HEK293 (cell line): Measurements from ENCODE around the gene ACBD3.

Experiments used
- EGR2 ChIP-seq: fragments of 450-650 bp; formaldehyde crosslinking; IDR thresholded peaks from 2 replicates; pipeline ENCODE4 v1.5.1; 2016; ENCODE audit warnings: low read depth, missing biosample characterization, missing genetic modification characterization
- KLF7 ChIP-seq: fragments of 450-650 bp; formaldehyde crosslinking; IDR thresholded peaks from 2 replicates; pipeline ENCODE4 v1.5.1; 2016; ENCODE audit warnings: missing biosample characterization, missing genetic modification characterization, borderline replicate concordance
- MZF1 ChIP-seq: fragments of 450-650 bp; formaldehyde crosslinking; IDR thresholded peaks from 2 replicates; pipeline ENCODE4 v1.5.1; 2017; ENCODE audit warnings: missing biosample characterization, missing genetic modification characterization, borderline replicate concordance
- ZNF121 ChIP-seq: fragments of 450-650 bp; formaldehyde crosslinking; IDR thresholded peaks from 2 replicates; pipeline ENCODE4 v1.5.1; 2016; ENCODE audit warnings: missing biosample characterization, missing genetic modification characterization
- ZNF211 ChIP-seq: fragments of 450-650 bp; formaldehyde crosslinking; IDR thresholded peaks from 2 replicates; pipeline ENCODE4 v1.5.1; 2016; ENCODE audit warnings: low read depth, missing biosample characterization, missing genetic modification characterization
- ZNF324 ChIP-seq: fragments of 450-650 bp; formaldehyde crosslinking; IDR thresholded peaks from 2 replicates; pipeline ENCODE4 v1.5.1; 2016; ENCODE audit warnings: missing biosample characterization, missing genetic modification characterization
- ZNF660 ChIP-seq: fragments of 450-650 bp; IDR thresholded peaks from 2 replicates; pipeline ENCODE4 v1.5.1; 2018; ENCODE audit warnings: missing biosample characterization, mild to moderate bottlenecking, missing genetic modification characterization
- ZNF768 ChIP-seq: fragments of 450-650 bp; formaldehyde crosslinking; IDR thresholded peaks from 2 replicates; pipeline ENCODE4 v1.5.1; 2018; ENCODE audit warnings: missing biosample characterization, mild to moderate bottlenecking, missing genetic modification characterization
- ZSCAN23 ChIP-seq: fragments of 450-650 bp; formaldehyde crosslinking; IDR thresholded peaks from 2 replicates; pipeline ENCODE4 v1.5.1; 2016; ENCODE audit warnings: missing biosample characterization, missing genetic modification characterization
- TF ChIP-seq, protein P1 (sequence below): fragments of 450-650 bp; formaldehyde crosslinking; IDR thresholded peaks from 2 replicates; pipeline ENCODE4 v1.5.1; 2016; ENCODE audit warnings: missing biosample characterization, missing genetic modification characterization
- TF ChIP-seq, protein P2 (sequence below): fragments of 450-650 bp; formaldehyde crosslinking; IDR thresholded peaks from 2 replicates; pipeline ENCODE4 v1.5.1; 2016; ENCODE audit warnings: missing biosample characterization, missing genetic modification characterization
- TF ChIP-seq, protein P3 (sequence below): fragments of 450-650 bp; formaldehyde crosslinking; IDR thresholded peaks from 2 replicates; pipeline ENCODE4 v1.5.1; 2016; ENCODE audit warnings: missing biosample characterization, missing genetic modification characterization

DNA sequence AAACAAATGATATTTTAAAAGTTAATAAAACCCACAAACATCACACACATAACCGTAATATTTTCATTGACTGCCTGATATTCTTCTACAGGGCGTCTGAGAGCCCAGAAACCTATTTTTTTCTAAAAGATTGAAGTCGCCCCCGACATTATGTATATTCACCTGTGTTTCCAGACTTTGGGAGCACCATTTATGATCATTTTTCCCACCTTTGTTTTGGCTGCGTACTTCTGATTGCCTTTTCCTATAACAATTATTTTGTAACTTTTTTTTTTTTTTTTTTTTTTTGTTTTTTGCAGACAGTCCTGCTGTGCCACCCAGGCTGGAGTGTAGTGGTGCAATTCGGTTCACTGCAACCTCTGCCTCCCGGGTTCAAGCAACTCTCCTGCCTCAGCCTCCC lies 839 bp upstream of the ACBD3 start:
- no peak for TF ChIP-seq KLF7 (tag by site-specific recombination)
- TF ChIP-seq ZNF121 (tag by site-specific recombination) = no peak
- no peak for TF ChIP-seq ZSCAN23
- TF ChIP-seq, protein P1, sequence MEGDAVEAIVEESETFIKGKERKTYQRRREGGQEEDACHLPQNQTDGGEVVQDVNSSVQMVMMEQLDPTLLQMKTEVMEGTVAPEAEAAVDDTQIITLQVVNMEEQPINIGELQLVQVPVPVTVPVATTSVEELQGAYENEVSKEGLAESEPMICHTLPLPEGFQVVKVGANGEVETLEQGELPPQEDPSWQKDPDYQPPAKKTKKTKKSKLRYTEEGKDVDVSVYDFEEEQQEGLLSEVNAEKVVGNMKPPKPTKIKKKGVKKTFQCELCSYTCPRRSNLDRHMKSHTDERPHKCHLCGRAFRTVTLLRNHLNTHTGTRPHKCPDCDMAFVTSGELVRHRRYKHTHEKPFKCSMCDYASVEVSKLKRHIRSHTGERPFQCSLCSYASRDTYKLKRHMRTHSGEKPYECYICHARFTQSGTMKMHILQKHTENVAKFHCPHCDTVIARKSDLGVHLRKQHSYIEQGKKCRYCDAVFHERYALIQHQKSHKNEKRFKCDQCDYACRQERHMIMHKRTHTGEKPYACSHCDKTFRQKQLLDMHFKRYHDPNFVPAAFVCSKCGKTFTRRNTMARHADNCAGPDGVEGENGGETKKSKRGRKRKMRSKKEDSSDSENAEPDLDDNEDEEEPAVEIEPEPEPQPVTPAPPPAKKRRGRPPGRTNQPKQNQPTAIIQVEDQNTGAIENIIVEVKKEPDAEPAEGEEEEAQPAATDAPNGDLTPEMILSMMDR = no peak
- no peak for TF ChIP-seq EGR2
- no peak for TF ChIP-seq MZF1 (tag by site-specific recombination)
- TF ChIP-seq, protein P2, sequence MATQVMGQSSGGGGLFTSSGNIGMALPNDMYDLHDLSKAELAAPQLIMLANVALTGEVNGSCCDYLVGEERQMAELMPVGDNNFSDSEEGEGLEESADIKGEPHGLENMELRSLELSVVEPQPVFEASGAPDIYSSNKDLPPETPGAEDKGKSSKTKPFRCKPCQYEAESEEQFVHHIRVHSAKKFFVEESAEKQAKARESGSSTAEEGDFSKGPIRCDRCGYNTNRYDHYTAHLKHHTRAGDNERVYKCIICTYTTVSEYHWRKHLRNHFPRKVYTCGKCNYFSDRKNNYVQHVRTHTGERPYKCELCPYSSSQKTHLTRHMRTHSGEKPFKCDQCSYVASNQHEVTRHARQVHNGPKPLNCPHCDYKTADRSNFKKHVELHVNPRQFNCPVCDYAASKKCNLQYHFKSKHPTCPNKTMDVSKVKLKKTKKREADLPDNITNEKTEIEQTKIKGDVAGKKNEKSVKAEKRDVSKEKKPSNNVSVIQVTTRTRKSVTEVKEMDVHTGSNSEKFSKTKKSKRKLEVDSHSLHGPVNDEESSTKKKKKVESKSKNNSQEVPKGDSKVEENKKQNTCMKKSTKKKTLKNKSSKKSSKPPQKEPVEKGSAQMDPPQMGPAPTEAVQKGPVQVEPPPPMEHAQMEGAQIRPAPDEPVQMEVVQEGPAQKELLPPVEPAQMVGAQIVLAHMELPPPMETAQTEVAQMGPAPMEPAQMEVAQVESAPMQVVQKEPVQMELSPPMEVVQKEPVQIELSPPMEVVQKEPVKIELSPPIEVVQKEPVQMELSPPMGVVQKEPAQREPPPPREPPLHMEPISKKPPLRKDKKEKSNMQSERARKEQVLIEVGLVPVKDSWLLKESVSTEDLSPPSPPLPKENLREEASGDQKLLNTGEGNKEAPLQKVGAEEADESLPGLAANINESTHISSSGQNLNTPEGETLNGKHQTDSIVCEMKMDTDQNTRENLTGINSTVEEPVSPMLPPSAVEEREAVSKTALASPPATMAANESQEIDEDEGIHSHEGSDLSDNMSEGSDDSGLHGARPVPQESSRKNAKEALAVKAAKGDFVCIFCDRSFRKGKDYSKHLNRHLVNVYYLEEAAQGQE = no peak
- TF ChIP-seq, protein P3, sequence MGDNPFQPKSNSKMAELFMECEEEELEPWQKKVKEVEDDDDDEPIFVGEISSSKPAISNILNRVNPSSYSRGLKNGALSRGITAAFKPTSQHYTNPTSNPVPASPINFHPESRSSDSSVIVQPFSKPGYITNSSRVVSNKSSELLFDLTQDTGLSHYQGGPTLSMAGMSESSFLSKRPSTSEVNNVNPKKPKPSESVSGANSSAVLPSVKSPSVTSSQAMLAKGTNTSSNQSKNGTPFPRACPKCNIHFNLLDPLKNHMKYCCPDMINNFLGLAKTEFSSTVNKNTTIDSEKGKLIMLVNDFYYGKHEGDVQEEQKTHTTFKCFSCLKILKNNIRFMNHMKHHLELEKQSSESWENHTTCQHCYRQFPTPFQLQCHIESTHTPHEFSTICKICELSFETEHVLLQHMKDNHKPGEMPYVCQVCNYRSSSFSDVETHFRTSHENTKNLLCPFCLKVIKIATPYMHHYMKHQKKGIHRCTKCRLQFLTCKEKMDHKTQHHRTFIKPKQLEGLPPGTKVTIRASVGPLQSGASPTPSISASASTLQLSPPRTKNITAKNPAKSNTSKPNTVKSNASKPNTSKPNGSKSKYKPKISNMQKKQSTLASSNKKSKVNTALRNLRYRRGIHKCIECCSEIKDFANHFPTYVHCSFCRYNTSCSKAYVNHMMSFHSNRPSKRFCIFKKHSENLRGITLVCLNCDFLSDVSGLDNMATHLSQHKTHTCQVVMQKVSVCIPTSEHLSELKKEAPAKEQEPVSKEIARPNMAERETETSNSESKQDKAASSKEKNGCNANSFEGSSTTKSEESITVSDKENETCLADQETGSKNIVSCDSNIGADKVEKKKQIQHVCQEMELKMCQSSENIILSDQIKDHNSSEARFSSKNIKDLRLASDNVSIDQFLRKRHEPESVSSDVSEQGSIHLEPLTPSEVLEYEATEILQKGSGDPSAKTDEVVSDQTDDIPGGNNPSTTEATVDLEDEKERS (tag by site-specific recombination) = no peak
- TF ChIP-seq ZNF211 (tag by site-specific recombination) = no peak
- TF ChIP-seq ZNF660 (tag by site-specific recombination) = no peak
- TF ChIP-seq ZNF324 (tag by site-specific recombination) = no peak
- no peak for TF ChIP-seq ZNF768 (tag by site-specific recombination)
